ENCODE data around the gene HPDL.
"Not testable (repeated sequence)": the region's sequence is repeated elsewhere in the genome, so short reads cannot be mapped to it uniquely, and the experiment has no call there.

Gene HPDL
- total RNA-seq = 0 to 1.2 (median 0.17) reads per million in 17 experiments

DNA sequence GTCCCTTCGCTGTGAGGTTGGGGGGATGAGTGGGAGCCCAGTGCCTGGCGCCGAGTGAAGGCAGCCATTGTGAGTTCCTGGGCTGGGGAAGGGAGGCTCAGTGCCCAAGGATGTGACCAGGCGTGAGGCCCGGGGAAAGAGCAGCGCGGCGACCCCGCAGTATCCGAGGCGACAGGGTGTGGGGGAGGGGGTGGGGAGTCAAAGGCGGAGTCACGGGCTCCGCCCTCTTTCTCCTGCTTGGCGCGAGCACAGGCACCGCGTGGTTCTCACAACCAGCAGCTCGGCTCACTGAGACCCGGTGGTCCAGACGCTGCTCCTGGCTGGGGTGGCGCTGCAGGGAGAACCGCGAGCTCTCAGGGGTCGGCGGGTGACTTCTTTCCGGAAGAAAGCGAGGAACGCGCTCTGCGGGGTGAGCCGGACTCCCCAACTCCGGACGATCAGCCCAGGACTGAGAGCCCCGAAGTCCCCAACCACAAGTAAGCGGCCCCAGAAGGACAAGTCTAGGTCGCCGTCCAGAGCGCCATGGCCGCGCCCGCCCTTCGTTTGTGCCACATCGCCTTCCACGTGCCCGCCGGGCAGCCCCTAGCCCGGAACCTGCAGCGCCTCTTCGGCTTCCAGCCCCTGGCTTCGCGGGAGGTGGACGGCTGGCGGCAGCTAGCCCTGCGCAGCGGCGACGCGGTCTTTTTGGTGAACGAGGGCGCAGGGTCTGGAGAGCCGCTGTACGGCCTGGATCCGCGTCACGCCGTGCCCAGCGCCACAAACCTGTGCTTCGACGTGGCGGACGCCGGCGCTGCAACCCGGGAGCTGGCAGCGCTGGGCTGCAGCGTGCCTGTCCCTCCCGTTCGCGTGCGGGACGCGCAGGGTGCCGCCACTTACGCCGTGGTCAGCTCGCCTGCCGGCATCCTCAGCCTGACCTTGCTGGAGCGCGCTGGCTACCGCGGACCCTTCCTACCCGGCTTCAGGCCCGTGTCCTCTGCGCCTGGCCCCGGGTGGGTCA, at the start of gene HPDL:
Gene HPDL, plus strand, starts transcription at position 269 of the 997 bp plus-strand sequence. Its CDS starts 254 bp downstream, at position 523.
- DNase-seq = peak; percentile 8 to 63 (median 38)

- peak in 1 of 4 experiments; percentile 46 for DNase-seq
Observed at GRCh38 chr1:45282351-45282750, 44.3 kb upstream of the HPDL start.

GRCh38 chr1:45284858-45285257, 41.8 kb upstream of the HPDL start:
- DNase-seq = not testable (repeated sequence)

DNA sequence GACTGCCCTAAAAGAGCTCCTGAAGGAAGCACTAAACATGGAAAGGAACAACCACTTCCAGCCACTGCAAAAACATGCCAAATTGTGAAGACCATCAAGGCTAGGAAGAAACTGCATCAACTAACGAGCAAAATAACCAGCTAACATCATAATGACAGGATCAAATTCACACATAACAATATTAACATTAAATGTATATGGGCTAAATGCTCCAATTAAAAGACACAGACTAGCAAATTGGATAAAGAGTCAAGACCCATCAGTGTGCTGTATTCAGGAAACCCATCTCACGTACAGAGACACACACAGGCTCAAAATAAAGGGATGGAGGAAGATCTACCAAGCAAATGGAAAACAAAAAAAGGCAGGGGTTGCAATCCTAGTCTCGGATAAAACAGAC, 40.2 kb upstream of the HPDL start:
- DNase-seq = not testable (repeated sequence)

- not testable (repeated sequence) for DNase-seq
Observed at GRCh38 chr1:45291002-45291401, 35.7 kb upstream of the HPDL start.

DNA sequence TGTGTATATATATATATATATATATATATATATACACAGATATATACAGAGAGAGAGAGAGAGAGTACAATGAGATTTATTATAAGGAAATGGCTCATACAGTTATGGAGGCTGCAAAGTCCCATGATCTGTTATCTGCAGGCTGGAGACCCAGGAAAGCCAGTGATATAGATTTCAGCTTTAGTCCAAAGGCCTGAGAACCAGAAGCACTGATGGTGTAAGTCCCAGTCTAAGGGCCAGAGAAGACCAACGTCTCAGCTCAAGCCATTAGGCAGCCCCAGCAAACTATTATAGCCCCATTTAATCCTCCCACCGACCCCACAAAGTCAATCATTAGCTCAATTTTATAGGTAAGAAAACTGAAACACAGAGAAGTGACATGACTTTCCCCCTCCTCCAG, 35.0 kb upstream of the HPDL start:
- no peak for DNase-seq

- DNase-seq = no peak
Observed at GRCh38 chr1:45297666-45298356, 28.9 kb upstream of the HPDL start.

GRCh38 chr1:45299296-45299695, 27.4 kb upstream of the HPDL start:
- no peak for DNase-seq

GRCh38 chr1:45299981-45300668, 26.6 kb upstream of the HPDL start:
- DNase-seq = peak; percentile 54 to 83 (median 70)

- DNase-seq = no peak
Observed at GRCh38 chr1:45300669-45300997, 26.1 kb upstream of the HPDL start.

- no peak for DNase-seq
Observed at GRCh38 chr1:45302505-45303150, 24.1 kb upstream of the HPDL start.

- DNase-seq = peak; percentile 98 to 99 (median 98)
Observed at GRCh38 chr1:45303520-45304310, 23.0 kb upstream of the HPDL start.

DNA sequence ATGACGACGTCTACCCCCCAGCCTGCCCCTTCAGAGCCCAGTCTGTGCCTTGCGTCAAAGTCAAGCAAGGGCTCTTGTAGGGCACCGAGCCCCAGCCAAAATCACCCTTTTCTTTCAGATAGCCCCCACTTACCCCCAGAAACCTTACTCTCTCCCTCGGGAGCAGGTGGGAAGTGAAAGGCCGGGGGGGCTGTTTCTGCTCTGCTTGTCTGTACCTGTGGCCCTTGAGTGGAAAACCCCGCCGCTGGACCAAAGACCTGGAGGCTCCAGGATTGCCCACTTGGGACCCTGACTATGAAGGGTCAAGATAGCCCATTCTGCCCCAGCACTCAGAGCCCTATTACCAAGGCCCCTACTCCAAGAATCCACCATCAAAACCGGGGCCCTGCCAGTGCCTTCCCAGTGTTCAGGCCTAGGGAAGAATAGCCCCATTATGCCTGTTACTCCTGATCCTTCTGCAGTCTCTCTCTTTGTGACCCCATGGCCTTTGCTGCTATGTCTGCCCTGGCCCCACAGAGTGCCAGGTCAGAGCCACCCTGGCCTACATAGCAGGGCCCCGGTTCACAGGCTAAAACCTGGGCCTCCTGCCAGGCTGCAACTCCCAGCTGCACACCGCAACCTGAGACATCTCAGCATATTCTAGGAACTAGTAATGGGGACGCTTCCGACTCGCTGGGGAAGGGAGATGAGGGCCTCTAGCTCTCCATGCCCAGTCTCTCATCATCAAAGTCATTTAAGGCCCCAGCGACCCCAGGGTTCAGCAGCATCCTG, 22.2 kb upstream of the HPDL start:
- DNase-seq = no peak

GRCh38 chr1:45305231-45305630, 21.5 kb upstream of the HPDL start:
- no peak for DNase-seq

DNA sequence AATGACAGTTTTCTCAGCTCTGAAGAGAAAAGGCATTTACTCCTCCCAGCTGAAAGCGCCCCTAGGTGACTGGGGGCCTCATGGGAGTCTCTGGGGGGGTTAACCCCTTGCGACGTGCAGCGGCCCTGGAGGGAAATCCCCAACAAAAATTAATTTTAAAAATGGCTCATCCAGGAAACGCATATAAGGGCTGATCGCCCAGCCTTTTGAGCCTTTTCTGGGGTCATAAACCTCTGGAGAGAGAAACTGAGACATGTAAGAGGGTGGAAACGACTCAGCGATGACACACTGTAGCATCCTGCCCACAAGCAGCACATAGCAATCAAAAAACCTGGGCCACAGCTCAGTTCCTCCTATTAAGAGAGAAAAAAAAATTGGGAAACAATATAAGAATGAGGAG, 20.4 kb upstream of the HPDL start:
- DNase-seq = peak in 1 of 4 experiments; percentile 18

- no peak for DNase-seq
Observed at GRCh38 chr1:45306905-45307304, 19.8 kb upstream of the HPDL start.

DNA sequence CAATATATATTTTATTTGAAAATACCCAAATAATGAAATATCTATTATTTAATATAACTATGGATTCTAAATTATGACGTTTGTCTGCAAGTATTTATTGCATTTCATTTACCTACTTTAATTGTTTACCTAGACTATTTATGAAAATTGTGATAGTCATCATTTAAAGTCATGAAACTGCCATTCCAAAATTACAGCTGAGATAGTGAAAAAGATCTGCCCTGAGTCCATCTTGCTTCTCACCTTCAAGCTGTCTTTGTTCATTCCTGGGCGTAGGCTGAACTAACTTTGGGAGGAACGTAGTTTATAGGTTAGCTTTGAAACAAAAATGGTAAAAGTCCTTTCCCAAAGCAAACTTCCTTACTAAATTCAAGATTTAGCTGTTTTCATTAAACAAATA, 12.4 kb upstream of the HPDL start:
- no peak for DNase-seq

DNA sequence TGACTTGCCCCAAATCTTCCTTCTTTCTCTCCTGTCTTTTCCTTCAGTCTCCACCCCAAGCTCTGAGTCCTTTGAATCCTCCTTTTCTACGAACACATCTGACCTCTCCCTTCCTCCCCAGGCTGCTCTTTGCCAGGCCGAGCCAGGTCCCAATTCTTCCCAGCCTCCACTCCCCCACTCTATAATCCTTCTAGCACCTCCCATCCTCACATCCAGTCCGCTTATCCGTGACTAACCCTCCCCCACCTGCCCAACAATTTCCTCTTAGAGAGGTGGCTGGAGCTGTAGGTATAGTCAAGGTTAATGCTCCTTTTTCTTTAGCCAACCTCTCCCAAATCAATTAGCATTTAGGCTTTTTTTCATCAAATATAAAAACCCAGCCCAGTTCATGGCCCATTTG, 9.5 kb upstream of the HPDL start:
- no peak for DNase-seq

GRCh38 chr1:45319761-45320160, 6.9 kb upstream of the HPDL start:
- DNase-seq = no peak

DNA sequence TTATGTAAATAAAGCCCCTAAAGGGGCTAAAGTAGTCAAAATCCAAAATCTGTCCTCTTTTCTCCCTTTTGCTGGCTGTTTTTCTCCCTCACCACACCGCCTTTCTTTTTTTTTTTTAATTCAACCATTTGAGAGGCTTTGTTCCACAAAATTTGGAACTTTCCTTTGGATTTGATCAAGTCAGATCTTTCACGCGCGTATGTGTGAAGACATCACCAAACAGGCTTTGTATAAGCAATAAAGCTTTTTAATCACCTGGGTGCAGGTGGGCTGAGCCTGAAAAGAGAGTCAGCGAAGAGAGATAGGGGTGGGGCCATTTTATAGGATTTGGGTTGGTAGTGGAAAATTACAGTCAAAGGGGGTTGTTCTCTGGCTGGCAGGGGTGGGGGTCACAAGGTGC, 5.3 kb upstream of the HPDL start:
- DNase-seq = no peak

DNA sequence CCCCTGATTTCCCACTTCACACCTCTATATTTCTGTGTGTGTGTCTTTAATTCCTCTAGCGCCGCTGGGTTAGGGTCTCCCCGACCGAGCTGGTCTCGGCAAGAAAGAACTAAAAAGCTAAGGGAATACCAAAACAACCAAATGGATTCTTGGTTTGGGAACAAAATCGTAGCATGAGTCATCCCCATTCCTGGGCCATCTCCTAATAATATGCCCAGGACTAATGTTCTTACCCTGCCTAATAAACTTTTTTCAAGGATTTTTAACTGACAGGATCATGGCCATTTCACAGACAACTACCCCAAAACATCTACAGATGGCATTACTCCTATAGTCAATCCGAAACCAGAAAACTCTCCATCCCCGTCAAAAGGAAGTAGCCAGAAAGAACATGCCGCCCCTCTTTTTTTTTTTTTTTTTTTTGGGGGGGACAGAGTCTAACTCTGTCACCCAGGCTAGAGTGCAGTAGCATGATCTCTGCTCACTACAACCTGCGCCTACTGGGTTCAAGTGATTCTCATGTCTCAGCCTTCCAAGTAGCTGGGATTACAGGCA, 4.1 kb upstream of the HPDL start:
- no peak for DNase-seq

All from suppressor macrophage (primary cell).